Activated T-cell treated with anti-CD3 and anti-CD28 coated beads, Interleukin-2, amount 50 U/mL, for 4 hours (primary cell): Measurements from ENCODE around the gene HLCS. TPM values are rescaled to one million over a fixed set of nuclear protein-coding genes. Genes with fewer than 3 reads are reported as not detected.

Experiments used
- ATAC-seq, 2 donors: fragments of 200-7000 bp; cut with Tn5 transposase; one replicate each; pipeline ENCODE4 v1.10.0; 2021
- DNase-seq: peaks from one replicate; pipeline ENCODE4 v3.0.0-alpha.2; 2020
- H3K27me3 Mint-ChIP-seq: one replicate; pipeline ENCODE4 v1.8.0; 2021; ENCODE audit warnings: low read depth, mixed read lengths
- H3K36me3 Mint-ChIP-seq: one replicate; pipeline ENCODE4 v1.8.0; 2022; ENCODE audit warnings: mixed read lengths; ENCODE audit not compliant: insufficient read depth
- H3K4me1 Mint-ChIP-seq: one replicate; pipeline ENCODE4 v1.8.0; 2021; ENCODE audit warnings: low read depth, mixed read lengths
- H3K4me3 Mint-ChIP-seq: one replicate; pipeline ENCODE4 v1.8.0; 2021; ENCODE audit warnings: mild to moderate bottlenecking, moderate library complexity, mixed read lengths
- H3K9me3 Mint-ChIP-seq: one replicate; pipeline ENCODE4 v1.8.0; 2021; ENCODE audit warnings: mixed read lengths
- total RNA-seq, 3 donors: library from RNA; stranded (reverse); gene quantifications; one replicate each; pipeline ENCODE4 v1.2.1, GENCODE V29; 2021

The HLCS gene
- total RNA-seq, 3 donors from 2014 or later = 7.1 to 8.6 (median 8.3) TPM

- H3K27me3 Mint-ChIP-seq = peaks cover 80% of the 10 kb centered on the region
- peaks cover 41% of the 10 kb centered on the region for H3K4me1 Mint-ChIP-seq
- peak in 1 of 2 donors; percentile 16 for ATAC-seq
- no peaks in the 10 kb centered on the region for H3K36me3 Mint-ChIP-seq
- no peaks in the 10 kb centered on the region for H3K9me3 Mint-ChIP-seq
- DNase-seq = no peak
- no peak overlapping the region for H3K4me3 Mint-ChIP-seq
Observed at GRCh38 chr21:36709030-36709867, 257.2 kb downstream of the HLCS start.

- Mint-ChIP-seq H3K36me3 (no peaks in the 10 kb centered on the region), H3K9me3 (no peaks in the 10 kb centered on the region), H3K4me1 (peaks cover 41% of the 10 kb centered on the region), H3K27me3 (peaks cover 83% of the 10 kb centered on the region), H3K4me3 (no peak overlapping the region)
- ATAC-seq (no peak), DNase-seq (no peak)
Observed at GRCh38 chr21:36708286-36709029, 258.0 kb downstream of the HLCS start.

GRCh38 chr21:36707763-36708285, 258.6 kb downstream of the HLCS start:
- ATAC-seq (no peak), DNase-seq (no peak)
- Mint-ChIP-seq H3K4me1 (peaks cover 41% of the 10 kb centered on the region), H3K9me3 (no peaks in the 10 kb centered on the region), H3K27me3 (peaks cover 84% of the 10 kb centered on the region), H3K36me3 (no peaks in the 10 kb centered on the region), H3K4me3 (no peak overlapping the region)

GRCh38 chr21:36706951-36707762, 259.3 kb downstream of the HLCS start:
- Mint-ChIP-seq H3K4me3 (peak overlapping the region; percentile 24), H3K27me3 (peaks cover 84% of the 10 kb centered on the region), H3K36me3 (no peaks in the 10 kb centered on the region), H3K4me1 (peaks cover 41% of the 10 kb centered on the region), H3K9me3 (no peaks in the 10 kb centered on the region)
- ATAC-seq (no peak), DNase-seq (no peak)

GRCh38 chr21:36706482-36706852, 260.0 kb downstream of the HLCS start:
- Mint-ChIP-seq H3K27me3 (peaks cover 86% of the 10 kb centered on the region), H3K4me3 (peak overlapping the region; percentile 24), H3K9me3 (no peaks in the 10 kb centered on the region), H3K36me3 (no peaks in the 10 kb centered on the region), H3K4me1 (peaks cover 45% of the 10 kb centered on the region)
- ATAC-seq (no peak), DNase-seq (no peak)

- peaks cover 83% of the 10 kb centered on the region for H3K27me3 Mint-ChIP-seq
- H3K36me3 Mint-ChIP-seq = no peaks in the 10 kb centered on the region
- DNase-seq (no peak), ATAC-seq (no peak)
- peaks cover 48% of the 10 kb centered on the region for H3K4me1 Mint-ChIP-seq
- no peaks in the 10 kb centered on the region for H3K9me3 Mint-ChIP-seq
- peak overlapping the region; percentile 24 for H3K4me3 Mint-ChIP-seq
Observed at GRCh38 chr21:36705679-36706481, 260.6 kb downstream of the HLCS start.

- no peak for ATAC-seq
- Mint-ChIP-seq H3K4me1 (peaks cover 50% of the 10 kb centered on the region), H3K36me3 (no peaks in the 10 kb centered on the region), H3K4me3 (peak overlapping the region; percentile 16), H3K9me3 (no peaks in the 10 kb centered on the region), H3K27me3 (peaks cover 86% of the 10 kb centered on the region)
- DNase-seq = no peak
Observed at GRCh38 chr21:36704958-36705678, 261.4 kb downstream of the HLCS start.

GRCh38 chr21:36704281-36704957, 262.1 kb downstream of the HLCS start:
- ATAC-seq (no peak), DNase-seq (no peak)
- H3K4me1 Mint-ChIP-seq = peaks cover 47% of the 10 kb centered on the region
- H3K9me3 Mint-ChIP-seq = no peaks in the 10 kb centered on the region
- peak overlapping the region; percentile 11 for H3K4me3 Mint-ChIP-seq
- H3K36me3 Mint-ChIP-seq = no peaks in the 10 kb centered on the region
- H3K27me3 Mint-ChIP-seq = peaks cover 83% of the 10 kb centered on the region

- H3K4me1 Mint-ChIP-seq = peaks cover 46% of the 10 kb centered on the region
- H3K27me3 Mint-ChIP-seq = peaks cover 81% of the 10 kb centered on the region
- H3K4me3 Mint-ChIP-seq = no peak overlapping the region
- H3K36me3 Mint-ChIP-seq = no peaks in the 10 kb centered on the region
- ATAC-seq (no peak), DNase-seq (no peak)
- H3K9me3 Mint-ChIP-seq = no peaks in the 10 kb centered on the region
Observed at GRCh38 chr21:36703626-36704280, 262.7 kb downstream of the HLCS start.

GRCh38 chr21:36703123-36703522, 263.3 kb downstream of the HLCS start:
- H3K4me1 Mint-ChIP-seq = peaks cover 41% of the 10 kb centered on the region
- H3K9me3 Mint-ChIP-seq = no peaks in the 10 kb centered on the region
- no peak for DNase-seq
- H3K36me3 Mint-ChIP-seq = no peaks in the 10 kb centered on the region
- ATAC-seq = no peak
- no peak overlapping the region for H3K4me3 Mint-ChIP-seq
- peaks cover 75% of the 10 kb centered on the region for H3K27me3 Mint-ChIP-seq

- Mint-ChIP-seq H3K9me3 (no peaks in the 10 kb centered on the region), H3K27me3 (peaks cover 73% of the 10 kb centered on the region), H3K4me1 (peaks cover 40% of the 10 kb centered on the region), H3K4me3 (no peak overlapping the region), H3K36me3 (no peaks in the 10 kb centered on the region)
- ATAC-seq (no peak), DNase-seq (no peak)
Observed at GRCh38 chr21:36702622-36702968, 263.9 kb downstream of the HLCS start.
